Adrenal gland (tissue), 5 donors: Measurements from ENCODE around the gene ANTKMT.

Experiments
- POLR2A ChIP-seq, 2 donors: fragments of 450-650 bp; IDR thresholded peaks; one replicate each; pipeline ENCODE4 v1.6.1; 2017; ENCODE audit warnings: antibody characterized with exemption in 2 of 2, mild to moderate bottlenecking in 2 of 2, moderate library complexity in 1 of 2
- TF ChIP-seq, protein P1 (sequence below), 6 experiments: fragments of 450-650 bp in 4 of 6; fragments of 200-600 bp in 2 of 6; sonication (generic) in 1 of 6; IDR thresholded peaks; 1 replicate in 5 of 6; 2 replicates in 1 of 6; pipeline versions ENCODE4 v1.5.1 to v1.8.0; 2016 to 2021; ENCODE audit warnings: antibody characterized with exemption in 6 of 6, mild to moderate bottlenecking in 2 of 6, moderate library complexity in 1 of 6
- donor health status: DM: no; HTN: no; CAD: no.

DNA sequence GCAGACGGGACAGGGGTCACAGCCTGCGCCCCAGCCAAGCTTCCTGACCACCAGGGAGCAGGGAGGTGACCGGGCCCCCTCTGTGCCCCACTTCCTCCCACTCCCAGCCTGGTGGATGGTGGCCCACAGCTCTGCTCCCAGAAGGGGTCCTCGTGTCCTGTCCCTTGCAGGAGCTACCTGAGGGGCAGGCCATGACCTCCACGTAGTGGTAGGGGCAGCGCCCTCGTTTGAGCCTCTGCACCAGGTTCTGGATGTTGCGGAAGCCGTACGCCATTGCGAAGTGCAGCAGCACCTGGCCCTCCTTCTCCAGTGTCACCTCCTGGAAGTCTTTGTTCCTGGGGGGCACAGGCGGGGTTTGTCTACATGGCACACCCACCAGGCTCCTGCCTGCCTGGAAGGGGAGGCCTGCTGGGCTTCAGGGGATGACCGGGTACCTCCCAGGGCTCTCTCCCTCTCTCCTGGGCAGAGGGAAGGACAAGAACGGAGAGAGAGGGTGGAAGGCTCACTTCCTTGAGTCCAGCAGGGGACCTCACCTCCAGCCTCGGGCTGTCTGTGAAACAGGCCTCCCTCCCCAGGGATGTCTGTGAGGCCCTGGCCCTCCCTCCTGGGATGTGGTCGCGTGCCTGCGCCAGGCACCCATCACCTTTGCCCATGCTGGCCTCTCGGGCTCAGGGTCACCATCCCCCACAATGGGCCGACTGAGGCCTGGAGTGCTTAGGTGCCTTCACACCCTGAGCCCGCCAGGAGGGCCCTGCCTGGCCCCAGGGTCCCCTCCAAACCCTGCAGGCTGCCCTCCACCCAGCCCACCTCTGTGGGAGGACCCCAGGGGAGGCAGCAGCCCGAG lies 9.9 kb downstream of the ANTKMT start:
- TF ChIP-seq, protein P1, sequence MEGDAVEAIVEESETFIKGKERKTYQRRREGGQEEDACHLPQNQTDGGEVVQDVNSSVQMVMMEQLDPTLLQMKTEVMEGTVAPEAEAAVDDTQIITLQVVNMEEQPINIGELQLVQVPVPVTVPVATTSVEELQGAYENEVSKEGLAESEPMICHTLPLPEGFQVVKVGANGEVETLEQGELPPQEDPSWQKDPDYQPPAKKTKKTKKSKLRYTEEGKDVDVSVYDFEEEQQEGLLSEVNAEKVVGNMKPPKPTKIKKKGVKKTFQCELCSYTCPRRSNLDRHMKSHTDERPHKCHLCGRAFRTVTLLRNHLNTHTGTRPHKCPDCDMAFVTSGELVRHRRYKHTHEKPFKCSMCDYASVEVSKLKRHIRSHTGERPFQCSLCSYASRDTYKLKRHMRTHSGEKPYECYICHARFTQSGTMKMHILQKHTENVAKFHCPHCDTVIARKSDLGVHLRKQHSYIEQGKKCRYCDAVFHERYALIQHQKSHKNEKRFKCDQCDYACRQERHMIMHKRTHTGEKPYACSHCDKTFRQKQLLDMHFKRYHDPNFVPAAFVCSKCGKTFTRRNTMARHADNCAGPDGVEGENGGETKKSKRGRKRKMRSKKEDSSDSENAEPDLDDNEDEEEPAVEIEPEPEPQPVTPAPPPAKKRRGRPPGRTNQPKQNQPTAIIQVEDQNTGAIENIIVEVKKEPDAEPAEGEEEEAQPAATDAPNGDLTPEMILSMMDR (IDR thresholded peaks at IDR 0.05) = no peak
- TF ChIP-seq POLR2A (IDR thresholded peaks at IDR 0.05) = no peak
